A673 (cell line): ENCODE data around the gene CRY2. TPM values are rescaled to one million over a fixed set of nuclear protein-coding genes. Genes with fewer than 3 reads are reported as not detected.

Source experiments
- BruUV-seq: library from RNA; stranded (reverse); fragments of 400-500 nt; replicated peaks from 2 replicates; lab custom pipeline; 2021; lab: Mats Ljungman, UMichigan
- CTCF ChIA-PET: fragments of 300-600 bp; sonication (Branson Sonifier 250); formaldehyde crosslinking; loops from one replicate; lab custom pipeline; 2022; ENCODE audit warnings: antibody characterized with exemption; lab: Charles Lee
- POLR2A ChIA-PET: fragments of 300-600 bp; sonication (Branson Sonifier 250); formaldehyde crosslinking; loops from one replicate; lab custom pipeline; 2022; ENCODE audit warnings: antibody characterized with exemption; ENCODE audit not compliant: low non-redundant PET; lab: Charles Lee
- DNase-seq: peaks from one replicate; pipeline ENCODE4 v3.0.0-alpha.2; 2015; ENCODE audit warnings: low spot score
- H3K27ac ChIP-seq: fragments of 200-600 bp; sonication (generic); 2 replicates; pipeline ENCODE4 v1.5.1; 2016; ENCODE audit warnings: mixed run types, low read depth, mild to moderate bottlenecking, mixed read lengths, antibody characterized with exemption, low read length; ENCODE audit not compliant: poor library complexity, severe bottlenecking
- H3K27me3 ChIP-seq: fragments of 200-600 bp; sonication (generic); replicated peaks from 2 replicates; pipeline ENCODE4 v1.6.1; 2017; ENCODE audit warnings: mixed run types, low read depth, mild to moderate bottlenecking, mixed read lengths, antibody characterized with exemption, low read length; ENCODE audit not compliant: insufficient read depth, poor library complexity
- H3K36me3 ChIP-seq: fragments of 200-600 bp; sonication (generic); 2 replicates; pipeline ENCODE4 v1.6.1; 2016; ENCODE audit warnings: mixed run types, mild to moderate bottlenecking, mixed read lengths, antibody characterized with exemption, low read length; ENCODE audit not compliant: insufficient read depth, poor library complexity, severe bottlenecking
- H3K4me1 ChIP-seq: fragments of 200-600 bp; sonication (generic); 2 replicates; pipeline ENCODE4 v1.6.1; 2017; ENCODE audit warnings: mixed run types, mild to moderate bottlenecking, mixed read lengths, antibody characterized with exemption, low read length; ENCODE audit not compliant: insufficient read depth, poor library complexity, severe bottlenecking
- H3K4me3 ChIP-seq: fragments of 200-600 bp; sonication (generic); 2 replicates; pipeline ENCODE4 v1.5.1; 2016; ENCODE audit warnings: low read depth, mixed run types, mild to moderate bottlenecking, mixed read lengths, low read length; ENCODE audit not compliant: poor library complexity, severe bottlenecking
- H3K9me3 ChIP-seq: fragments of 200-600 bp; sonication (generic); 2 replicates; pipeline ENCODE4 v1.6.1; 2016; ENCODE audit warnings: mixed run types, low read depth, mild to moderate bottlenecking, mixed read lengths, antibody characterized with exemption, low read length; ENCODE audit not compliant: poor library complexity, severe bottlenecking
- EZH2 ChIP-seq: fragments of 200-600 bp; sonication (generic); IDR thresholded peaks from 2 replicates; pipeline ENCODE4 v1.6.1; 2017; ENCODE audit warnings: borderline replicate concordance, low read depth, mild to moderate bottlenecking, mixed read lengths, antibody characterized with exemption, low read length; ENCODE audit not compliant: poor library complexity, severe bottlenecking
- intact Hi-C: fragments of 100-400 bp; cut with micrococcal nuclease; formaldehyde crosslinking; loops from one replicate; pipeline ENCODE4 v1.10.0; 2022; ENCODE audit not compliant: unreplicated experiment
- total RNA-seq: library from RNA; stranded (reverse); gene quantifications from 2 replicates; pipeline ENCODE4 v1.2.3, GENCODE V29; 2021
- TF ChIP-seq, protein P1 (sequence below): fragments of 300-800, 200-600 bp; sonication (generic); conservative IDR thresholded peaks from 2 replicates; pipeline ENCODE4 v1.5.1; 2017; ENCODE audit warnings: low read depth, mild to moderate bottlenecking, antibody characterized with exemption, low read length, moderate library complexity, mixed read lengths

CRY2 gene
- total RNA-seq, 1 experiment from 2014 or later, result 46.4 TPM

GRCh38 chr11:45929486-45930030, 82.3 kb downstream of the CRY2 start:
- no peak for DNase-seq
- intact Hi-C loops, result no loop called here

GRCh38 chr11:45930031-45930794, 82.9 kb downstream of the CRY2 start:
- H3K9me3 ChIP-seq, result no peaks in the 10 kb centered on the region
- no peak overlapping the region for H3K4me3 ChIP-seq
- POLR2A ChIA-PET, result interaction anchor here (0.6 to 0.7 kb wide), 2 partner anchors 65 to 165 kb away, joined by 3 to 4 read pairs; no protein-coding TSS in a partner anchor
- CTCF ChIA-PET, result interaction anchor here (0.9 kb wide), 1 partner anchor 76 kb away, joined by 4 read pairs; no protein-coding TSS in a partner anchor
- H3K27ac ChIP-seq, result no peak overlapping the region
- no TSS peak for BruUV-seq
- no peak for TF ChIP-seq EZH2
- TF ChIP-seq, protein P1, sequence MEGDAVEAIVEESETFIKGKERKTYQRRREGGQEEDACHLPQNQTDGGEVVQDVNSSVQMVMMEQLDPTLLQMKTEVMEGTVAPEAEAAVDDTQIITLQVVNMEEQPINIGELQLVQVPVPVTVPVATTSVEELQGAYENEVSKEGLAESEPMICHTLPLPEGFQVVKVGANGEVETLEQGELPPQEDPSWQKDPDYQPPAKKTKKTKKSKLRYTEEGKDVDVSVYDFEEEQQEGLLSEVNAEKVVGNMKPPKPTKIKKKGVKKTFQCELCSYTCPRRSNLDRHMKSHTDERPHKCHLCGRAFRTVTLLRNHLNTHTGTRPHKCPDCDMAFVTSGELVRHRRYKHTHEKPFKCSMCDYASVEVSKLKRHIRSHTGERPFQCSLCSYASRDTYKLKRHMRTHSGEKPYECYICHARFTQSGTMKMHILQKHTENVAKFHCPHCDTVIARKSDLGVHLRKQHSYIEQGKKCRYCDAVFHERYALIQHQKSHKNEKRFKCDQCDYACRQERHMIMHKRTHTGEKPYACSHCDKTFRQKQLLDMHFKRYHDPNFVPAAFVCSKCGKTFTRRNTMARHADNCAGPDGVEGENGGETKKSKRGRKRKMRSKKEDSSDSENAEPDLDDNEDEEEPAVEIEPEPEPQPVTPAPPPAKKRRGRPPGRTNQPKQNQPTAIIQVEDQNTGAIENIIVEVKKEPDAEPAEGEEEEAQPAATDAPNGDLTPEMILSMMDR, result 0 out of 2 replicates have a peak, but pooled peaks have one; percentile 10
- no peaks in the 10 kb centered on the region for H3K4me1 ChIP-seq
- DNase-seq, result no peak
- H3K27me3 ChIP-seq, result no peaks in the 10 kb centered on the region
- intact Hi-C loops, result no loop called here
- peaks cover 22% of the 10 kb centered on the region for H3K36me3 ChIP-seq

More at GRCh38 chr11:45929486-45930030, 82.3 kb downstream of the CRY2 start:
- H3K4me1 ChIP-seq, result no peaks in the 10 kb centered on the region
- no TSS peak for BruUV-seq
- H3K27me3 ChIP-seq, result no peaks in the 10 kb centered on the region
- TF ChIP-seq, protein P1, result no peak
- TF ChIP-seq EZH2, result no peak
- no peak overlapping the region for H3K27ac ChIP-seq
- peaks cover 16% of the 10 kb centered on the region for H3K36me3 ChIP-seq
- no peaks in the 10 kb centered on the region for H3K9me3 ChIP-seq
- ChIA-PET POLR2A (no interaction called here), CTCF (no interaction called here)
- H3K4me3 ChIP-seq, result no peak overlapping the region

- no peaks in the 10 kb centered on the region for H3K4me1 ChIP-seq
- TF ChIP-seq EZH2, result no peak
- TF ChIP-seq, protein P1, result no peak
- peaks cover 30% of the 10 kb centered on the region for H3K36me3 ChIP-seq
- ChIA-PET POLR2A (interaction anchor here (0.7 kb wide), 1 partner anchor 65 kb away, joined by 3 read pairs; no protein-coding TSS in a partner anchor), CTCF (interaction anchor here (0.9 to 1.2 kb wide), 2 partner anchors 75 kb away, joined by 3 to 4 read pairs; no protein-coding TSS in a partner anchor)
- intact Hi-C loops, result no loop called here
- H3K4me3 ChIP-seq, result no peak overlapping the region
- no peak for DNase-seq
- H3K27ac ChIP-seq, result no peak overlapping the region
- no peaks in the 10 kb centered on the region for H3K27me3 ChIP-seq
- H3K9me3 ChIP-seq, result no peaks in the 10 kb centered on the region
- BruUV-seq, result no TSS peak
These were observed 83.8 kb downstream of the CRY2 start for GRCh38 chr11:45930951-45931570.
